HEK293 (cell line): ENCODE data around the gene P2RY2.

Experiments used
- CTCF ChIP-seq: fragments of 450-650 bp; formaldehyde crosslinking; IDR thresholded peaks from 2 replicates; pipeline ENCODE4 v1.5.1; 2016; ENCODE audit warnings: missing biosample characterization, missing genetic modification characterization
- GLIS1 ChIP-seq: fragments of 450-650 bp; formaldehyde crosslinking; IDR thresholded peaks from 2 replicates; pipeline ENCODE4 v1.5.1; 2016; ENCODE audit warnings: missing biosample characterization, missing genetic modification characterization
- SP2 ChIP-seq: fragments of 450-650 bp; formaldehyde crosslinking; IDR thresholded peaks from 2 replicates; pipeline ENCODE4 v1.5.1; 2016; ENCODE audit warnings: missing biosample characterization, missing genetic modification characterization
- ZFP41 ChIP-seq: fragments of 450-650 bp; formaldehyde crosslinking; IDR thresholded peaks from 2 replicates; pipeline ENCODE4 v1.5.1; 2016; ENCODE audit warnings: missing biosample characterization, missing genetic modification characterization, borderline replicate concordance
- ZNF16 ChIP-seq: fragments of 450-650 bp; formaldehyde crosslinking; IDR thresholded peaks from 2 replicates; pipeline ENCODE4 v1.5.1; 2016; ENCODE audit warnings: low read depth, missing biosample characterization, missing genetic modification characterization
- ZNF302 ChIP-seq: fragments of 450-650 bp; formaldehyde crosslinking; IDR thresholded peaks from 2 replicates; pipeline ENCODE4 v1.5.1; 2016; ENCODE audit warnings: missing biosample characterization, missing genetic modification characterization, low read depth
- ZNF501 ChIP-seq: fragments of 450-650 bp; formaldehyde crosslinking; IDR thresholded peaks from 2 replicates; pipeline ENCODE4 v1.5.1; 2016; ENCODE audit warnings: missing biosample characterization, missing genetic modification characterization
- ZNF510 ChIP-seq: fragments of 450-650 bp; formaldehyde crosslinking; IDR thresholded peaks from 2 replicates; pipeline ENCODE4 v1.5.1; 2018; ENCODE audit warnings: mild to moderate bottlenecking, missing genetic modification characterization, missing biosample characterization; ENCODE audit not compliant: insufficient replicate concordance
- ZNF701 ChIP-seq: fragments of 450-650 bp; formaldehyde crosslinking; IDR thresholded peaks from 2 replicates; pipeline ENCODE4 v1.5.1; 2016; ENCODE audit warnings: missing biosample characterization, missing genetic modification characterization

DNA sequence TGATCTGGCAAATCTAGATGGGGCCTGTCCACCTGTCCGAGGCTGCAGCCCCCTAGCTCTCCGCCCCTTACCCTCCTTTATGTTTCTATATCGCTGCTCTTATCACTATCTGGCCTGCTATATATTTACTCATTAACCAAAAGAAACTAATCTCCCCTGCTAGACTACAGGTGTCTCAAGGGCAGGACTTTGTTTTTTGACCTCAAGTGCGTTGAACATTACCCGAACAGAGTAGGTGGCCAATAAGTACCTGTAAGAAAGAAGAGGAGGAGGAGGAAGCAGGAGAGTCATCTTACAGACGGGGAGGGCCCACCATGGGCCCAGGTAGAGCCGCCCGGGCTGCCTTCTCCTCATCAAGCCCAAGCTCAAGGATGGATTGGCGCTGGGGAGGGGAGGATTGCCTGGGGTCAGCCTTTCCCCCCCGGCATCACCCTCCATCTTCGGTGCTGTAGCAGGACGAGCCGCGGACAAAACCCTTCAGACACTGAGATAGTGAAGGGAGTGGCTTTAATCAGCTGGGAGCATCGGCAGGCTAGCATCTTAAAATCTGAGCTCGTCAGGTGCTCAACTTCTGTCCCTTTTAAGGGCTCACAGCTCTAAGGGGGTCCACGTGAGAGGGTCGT, 52.9 kb downstream of the P2RY2 start:
- TF ChIP-seq ZNF16 (no peak), ZFP41 (tag by site-specific recombination) (no peak), GLIS1 (tag by site-specific recombination) (no peak), CTCF (tag by site-specific recombination) (no peak), ZNF501 (tag by site-specific recombination) (no peak), ZNF302 (tag by site-specific recombination) (no peak), ZNF701 (tag by site-specific recombination) (no peak), SP2 (tag by site-specific recombination) (no peak), ZNF510 (no peak)
